ENCODE measurements around the gene CERS3.

CERS3 gene

DNA sequence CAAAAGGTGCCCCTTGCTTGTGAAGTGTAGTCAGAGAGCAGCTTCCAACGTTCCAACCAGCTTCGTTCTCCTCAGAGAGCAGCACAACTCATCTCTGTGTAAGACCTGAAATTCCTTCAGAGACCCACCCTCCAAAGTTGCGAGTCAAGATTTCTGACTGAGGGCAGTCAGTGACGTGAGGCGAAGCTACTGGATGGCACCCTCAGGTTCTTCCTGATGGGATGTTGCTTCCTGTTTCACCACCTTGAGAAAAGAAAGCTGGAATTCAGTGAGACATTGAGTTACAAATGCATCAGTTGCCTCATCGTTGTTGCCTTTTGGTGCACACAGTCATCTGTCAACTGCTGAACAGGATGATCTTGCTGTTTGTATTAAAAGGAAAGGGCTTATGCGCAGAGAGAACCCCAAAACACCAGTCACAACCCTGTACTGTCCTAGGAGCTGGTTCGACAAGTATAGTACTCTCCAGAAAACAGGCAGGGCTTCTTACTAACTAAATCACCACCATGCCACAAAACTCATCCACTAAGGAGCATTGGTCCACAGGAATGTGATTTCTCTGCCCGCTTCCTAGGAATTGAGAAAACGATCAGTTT is at the start of gene CERS3:
TSS of gene CERS3 (minus strand) at position 118 of the 596 bp plus-strand sequence. CDS start 27,101 bp downstream, outside the sequence.
- DNase-seq: no peak

DNA sequence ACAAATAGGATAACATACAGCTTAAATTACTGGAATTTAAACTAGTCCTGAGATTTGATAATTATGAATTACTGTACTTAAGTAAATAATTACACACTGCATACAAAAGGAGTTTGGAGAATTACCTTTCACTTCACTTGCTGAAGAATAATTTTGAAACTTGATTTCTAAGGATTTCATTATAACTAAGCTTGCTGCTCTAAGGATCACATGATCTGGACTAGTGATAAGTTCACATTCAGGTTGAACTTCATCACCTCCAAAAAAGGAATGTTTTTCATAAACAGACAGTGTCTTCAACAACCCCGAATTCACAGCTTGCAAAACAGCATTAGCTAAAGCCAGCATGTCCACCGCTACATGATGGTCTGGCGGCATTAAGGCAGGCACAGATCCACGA is 44.8 kb upstream of the CERS3 start:
- DNase-seq: no peak

DNA sequence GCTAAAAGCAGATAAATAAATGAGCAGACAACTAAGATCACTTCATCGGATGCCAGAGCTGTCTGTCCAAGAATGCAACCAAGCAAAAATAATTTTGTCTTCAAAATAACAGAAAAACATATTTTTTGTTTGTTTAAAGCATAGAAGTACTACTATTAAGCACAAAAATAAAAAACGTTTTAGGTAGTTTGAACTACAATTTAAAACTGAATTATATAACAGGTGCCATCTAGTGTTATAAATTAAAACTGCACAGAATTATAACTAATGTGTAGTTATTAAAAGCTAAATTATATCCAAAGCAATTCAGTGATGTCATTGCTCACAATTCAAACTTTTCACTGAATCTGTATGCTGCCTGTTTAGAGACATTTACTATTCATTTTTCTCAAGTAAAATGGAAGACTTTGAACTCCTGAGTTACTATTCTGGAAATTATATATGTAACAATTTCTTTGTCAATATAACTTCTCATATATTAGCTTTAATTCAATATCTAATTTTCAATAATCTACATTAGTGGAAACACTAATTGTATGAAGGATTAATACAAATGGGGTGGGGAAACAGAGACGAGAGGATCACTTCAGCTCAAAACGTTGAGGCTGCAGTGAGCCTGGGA is 43.7 kb upstream of the CERS3 start:
- DNase-seq: peak in 1 of 2 donors; percentile 8

DNA sequence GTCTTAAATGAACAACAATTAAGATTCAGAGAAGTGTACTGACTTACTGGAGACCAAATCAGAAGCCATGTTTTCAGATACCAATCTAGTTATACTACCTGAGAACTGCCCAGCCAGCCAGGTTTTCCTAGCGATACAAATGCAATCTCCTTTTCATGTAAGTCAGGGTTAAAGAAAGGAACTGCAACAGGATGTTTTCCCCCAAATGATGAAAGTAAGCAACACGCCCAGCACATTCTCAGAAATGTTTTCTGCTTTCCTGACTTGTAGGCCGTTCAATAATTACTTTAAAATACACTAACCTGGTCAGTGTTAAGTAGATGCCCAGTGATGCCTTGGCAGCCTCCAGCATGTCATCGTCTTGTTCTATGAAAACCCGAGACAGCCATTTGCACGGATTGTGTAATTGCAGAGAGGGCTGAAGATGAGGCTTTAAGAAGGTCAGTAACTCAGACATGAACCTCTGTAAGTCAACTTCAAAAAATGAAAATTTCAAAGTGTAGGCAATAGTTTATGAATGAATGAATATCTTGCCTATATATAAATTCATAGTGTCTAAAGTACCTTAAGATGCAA is 42.9 kb upstream of the CERS3 start:
- DNase-seq: no peak

DNA sequence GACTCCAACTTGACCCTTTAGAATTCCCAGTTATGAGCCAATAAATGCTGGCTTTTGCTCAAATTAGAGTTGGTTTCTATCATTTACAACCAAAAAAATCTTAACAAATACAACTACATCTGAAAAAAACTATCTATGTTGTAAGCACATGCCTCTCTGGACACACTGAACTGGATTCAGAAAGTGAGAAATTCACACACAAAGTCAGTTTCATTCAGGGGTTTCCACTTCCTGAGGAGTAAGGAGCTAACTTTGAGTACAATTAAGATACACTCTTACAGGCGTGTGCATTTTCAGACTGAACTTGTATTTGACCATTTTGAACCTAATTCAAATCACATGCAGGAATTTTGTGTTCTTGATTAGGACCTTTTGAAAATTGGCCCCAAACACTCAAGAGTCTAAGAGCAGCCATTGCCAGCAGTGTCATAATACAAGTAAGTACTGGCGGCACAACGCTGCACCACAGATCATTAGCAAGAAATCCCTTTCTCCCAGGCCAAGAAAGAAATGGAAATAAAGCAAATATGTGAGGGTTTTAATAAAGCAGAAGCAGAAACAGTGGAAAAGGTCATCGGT is 42.1 kb upstream of the CERS3 start:
- DNase-seq: no peak

DNA sequence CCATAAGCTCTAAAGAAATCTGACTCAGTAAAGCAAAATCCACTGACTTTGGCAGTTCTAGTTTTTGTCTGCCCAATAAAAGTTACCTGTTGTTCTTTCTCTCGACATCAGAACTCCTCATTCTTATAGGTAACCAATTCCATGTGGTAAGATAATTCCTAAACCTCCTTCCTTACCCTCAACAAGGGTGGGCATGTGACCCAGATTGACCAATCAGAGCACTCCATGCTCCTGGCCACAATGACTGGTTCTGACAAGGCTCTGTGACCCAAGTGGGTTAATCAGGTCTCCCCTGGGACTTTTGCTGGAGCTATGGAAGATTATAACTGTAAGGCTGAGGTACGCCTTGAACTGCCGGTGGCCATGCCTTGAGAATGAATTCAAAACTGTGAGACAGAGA is 41.5 kb upstream of the CERS3 start:
- DNase-seq: no peak

DNA sequence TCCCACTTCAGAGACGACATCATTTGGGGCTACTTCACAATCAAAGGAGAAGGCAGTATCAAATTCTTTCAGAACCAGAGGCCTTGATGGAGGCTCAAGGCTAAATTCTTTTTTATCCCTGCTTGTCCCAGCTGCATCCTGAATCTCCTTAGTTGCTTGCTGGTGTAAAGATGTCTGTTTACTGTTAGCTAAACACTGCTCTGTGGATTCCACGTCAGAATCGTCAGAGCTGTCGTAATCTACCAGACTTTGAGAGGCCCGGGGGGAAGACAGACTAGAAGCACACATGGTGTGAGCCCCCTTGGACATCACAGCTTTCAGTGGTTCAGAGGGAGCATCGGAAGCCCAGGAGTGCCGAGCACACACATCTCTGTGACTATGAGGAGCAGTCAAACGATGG is 40.6 kb upstream of the CERS3 start:
- no peak for DNase-seq

DNA sequence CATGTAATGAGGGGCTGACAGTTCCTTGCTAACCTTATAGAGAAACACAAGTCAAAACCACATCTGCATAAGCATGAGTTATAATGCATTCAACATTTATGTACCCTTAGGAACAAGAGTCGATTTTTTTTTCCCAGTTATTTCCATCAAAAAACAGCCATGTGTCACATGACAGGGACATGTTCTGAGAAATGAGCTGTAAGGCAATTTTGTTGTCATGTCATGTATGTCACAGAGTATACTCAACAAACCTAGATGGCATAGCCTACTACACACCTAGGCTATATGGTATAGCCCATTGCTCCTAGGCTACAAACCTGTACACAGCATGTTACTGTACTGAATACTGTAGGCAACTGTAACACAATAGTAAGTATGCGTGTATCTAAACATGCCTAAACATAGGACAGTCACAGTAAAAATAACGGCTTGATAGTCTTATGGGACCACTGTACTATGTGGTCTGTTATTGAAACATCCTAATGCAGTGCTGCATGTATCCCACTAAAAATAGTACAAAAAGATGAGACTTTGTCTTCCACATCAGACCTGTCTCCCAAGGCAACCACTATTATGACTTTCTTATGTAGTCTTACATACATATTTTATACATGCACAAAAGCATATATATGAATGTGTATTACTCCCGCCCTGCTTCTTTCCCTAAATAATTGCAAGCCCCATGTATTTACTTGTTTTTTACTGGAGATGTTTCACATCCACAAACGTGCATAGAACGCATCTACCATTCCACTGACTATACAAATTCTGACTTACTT is 38.3 kb upstream of the CERS3 start:
- no peak for DNase-seq

DNA sequence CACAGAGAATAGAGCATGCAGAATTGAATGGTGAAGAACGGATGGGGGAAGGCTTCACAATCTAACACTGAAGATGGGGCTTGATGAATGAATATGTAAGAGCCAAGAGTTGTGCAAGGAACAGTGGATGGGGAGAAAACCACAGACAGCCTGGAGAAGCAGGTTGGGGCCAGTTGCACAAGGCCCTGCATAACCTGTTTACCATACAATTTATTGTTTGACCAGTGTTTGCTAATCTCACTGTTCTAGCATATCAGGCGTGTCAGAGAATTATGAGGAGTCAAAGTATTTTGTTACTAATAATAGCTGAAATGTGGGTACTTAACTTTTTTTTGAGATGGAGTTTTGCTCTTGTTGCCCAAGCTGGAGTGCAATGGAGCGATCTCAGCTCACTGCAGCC is 36.8 kb upstream of the CERS3 start:
- DNase-seq: no peak

DNA sequence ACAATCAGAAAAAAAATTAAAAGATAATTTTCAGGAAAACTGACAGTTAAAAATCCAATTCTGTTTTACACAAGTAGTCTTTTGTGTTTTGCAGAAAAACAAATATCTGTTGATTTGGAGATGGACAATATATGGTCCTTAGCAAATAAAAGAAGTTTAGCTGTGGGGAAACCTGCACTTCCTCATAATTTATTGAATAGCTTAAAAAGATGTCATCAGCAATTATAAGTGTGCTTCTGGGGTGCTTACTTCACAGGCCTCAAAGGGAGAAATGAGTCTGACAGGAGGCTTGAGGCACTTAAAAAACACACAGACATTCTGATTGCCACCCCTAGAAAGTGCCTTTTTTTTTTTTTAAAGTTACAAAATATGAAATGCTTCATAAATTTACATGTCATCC is 31.6 kb upstream of the CERS3 start:
- DNase-seq: no peak

DNA sequence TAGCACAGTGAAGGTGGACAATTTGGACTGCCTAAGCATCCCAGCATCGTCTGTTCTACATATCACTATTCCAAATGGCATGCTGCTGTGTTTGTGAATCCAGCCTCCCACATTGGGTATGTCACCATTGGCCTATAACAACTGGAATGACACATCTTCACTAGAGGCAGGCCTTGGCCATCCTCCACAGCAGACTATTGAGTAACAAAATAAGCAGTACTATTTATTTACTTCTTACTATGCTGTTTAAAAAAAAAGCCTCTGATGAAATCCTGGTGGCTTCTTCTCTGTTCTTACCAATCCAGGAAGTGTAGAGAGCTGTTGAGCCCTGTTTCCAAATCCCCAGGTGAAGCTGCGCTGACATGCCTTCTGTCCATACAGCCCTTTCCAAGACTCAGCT is 30.6 kb upstream of the CERS3 start:
- no peak for DNase-seq

DNA sequence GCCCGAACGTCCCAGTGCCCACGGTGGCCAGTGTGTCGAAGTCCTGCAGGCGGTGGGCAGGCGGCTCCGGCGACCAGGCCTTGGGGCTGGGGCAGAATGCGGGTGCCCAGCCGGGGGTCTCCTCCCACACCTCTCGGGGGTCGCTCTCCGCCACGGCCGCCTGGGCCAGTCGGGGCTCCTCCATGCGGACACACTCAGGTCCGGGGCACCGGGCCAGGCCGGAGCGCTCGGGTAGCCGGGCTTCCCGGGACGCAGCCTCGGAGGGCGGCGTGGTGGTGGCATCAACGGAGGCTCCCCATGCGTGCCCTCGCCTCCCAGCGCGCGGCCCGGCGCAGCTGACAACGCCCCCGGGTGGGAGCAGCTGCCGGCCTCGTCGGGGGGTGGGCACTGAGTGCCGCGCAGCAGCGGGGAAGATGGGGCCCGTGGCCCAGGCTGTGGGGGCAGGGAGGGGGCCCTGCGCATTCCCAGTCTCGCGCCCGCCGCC is 30.1 kb upstream of the CERS3 start:
- no peak for DNase-seq

DNA sequence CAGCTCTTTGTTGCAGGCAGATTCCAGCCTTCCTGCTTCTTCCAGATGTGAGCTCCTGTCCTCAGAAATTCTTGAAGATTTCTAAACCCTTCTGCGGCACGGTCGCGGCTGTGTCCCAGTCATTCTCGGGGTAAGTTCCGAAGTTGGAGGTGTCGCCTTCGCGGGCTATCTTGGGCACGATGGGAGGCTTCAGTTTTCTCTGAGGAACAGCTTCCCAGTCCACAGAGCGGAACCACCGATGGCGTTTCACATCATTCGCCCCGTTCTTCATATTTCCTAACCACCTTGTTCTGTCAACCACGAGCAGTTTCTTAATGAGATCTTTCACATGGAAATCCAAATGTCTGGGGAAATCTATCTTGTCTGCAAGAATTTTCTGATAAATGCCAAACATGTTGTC is 24.7 kb upstream of the CERS3 start:
- DNase-seq: no peak

DNA sequence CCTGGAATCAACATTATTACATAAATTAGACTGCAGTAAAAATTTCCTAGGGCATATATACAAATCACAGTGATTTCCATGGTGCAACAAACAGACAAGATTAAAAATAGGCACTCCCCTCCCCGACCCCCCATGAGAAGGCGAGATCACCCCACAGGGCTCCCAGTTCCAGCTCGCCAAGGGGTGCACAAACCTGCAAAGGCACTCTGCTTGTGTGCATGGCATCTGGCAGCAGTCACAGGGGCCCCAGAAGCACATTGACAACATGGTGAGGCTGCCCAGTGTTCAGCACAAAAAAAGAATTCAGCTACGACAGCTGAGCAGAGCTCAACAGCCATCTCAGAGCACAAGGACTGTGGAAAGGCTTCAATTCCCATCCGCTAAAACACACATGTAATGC is 19.2 kb upstream of the CERS3 start:
- no peak for DNase-seq

DNA sequence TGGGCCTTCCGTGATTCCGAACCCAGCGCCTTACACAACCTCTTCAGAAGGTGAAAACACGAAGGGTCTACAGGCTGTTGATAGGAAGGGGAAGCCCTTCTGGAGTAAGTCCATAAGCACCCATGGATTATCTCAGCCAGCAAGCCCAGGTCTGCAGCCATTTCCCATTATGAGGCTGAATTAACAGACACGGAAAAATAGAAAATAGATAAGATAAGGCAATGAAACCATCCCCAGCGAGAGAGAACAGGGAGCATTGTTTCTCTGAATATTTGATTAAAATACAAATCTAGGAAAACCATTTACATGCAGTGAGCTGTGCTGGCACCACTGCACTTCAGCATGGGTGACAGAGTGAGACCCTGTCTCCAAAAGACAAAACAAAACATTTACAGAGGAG is 16.2 kb upstream of the CERS3 start:
- DNase-seq: no peak

DNA sequence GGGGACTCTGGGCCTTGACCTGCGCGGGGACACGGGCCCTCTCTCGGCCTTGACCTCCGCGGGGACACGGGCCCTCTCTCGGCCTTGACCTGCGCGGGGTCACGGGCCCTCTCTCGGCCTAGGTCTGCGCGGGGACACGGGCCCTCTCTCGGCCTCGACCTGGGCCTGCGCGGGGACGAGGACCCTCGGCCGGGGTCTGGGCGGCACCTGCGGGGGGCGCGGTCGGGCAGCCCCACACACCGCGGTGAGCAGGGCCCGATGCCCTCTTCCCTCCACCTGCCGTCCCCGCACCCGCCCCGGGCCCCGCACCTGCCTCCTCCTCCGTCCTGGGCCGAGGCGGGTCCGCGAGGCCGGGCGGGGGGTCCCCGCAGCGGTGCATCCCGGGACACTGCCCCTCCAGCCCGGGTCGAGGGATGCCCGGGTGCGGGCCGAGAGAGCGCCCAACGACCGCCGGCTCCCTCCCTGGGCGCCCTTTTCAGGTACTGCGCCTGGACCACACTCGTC is 15.6 kb upstream of the CERS3 start:
- no peak for DNase-seq

DNA sequence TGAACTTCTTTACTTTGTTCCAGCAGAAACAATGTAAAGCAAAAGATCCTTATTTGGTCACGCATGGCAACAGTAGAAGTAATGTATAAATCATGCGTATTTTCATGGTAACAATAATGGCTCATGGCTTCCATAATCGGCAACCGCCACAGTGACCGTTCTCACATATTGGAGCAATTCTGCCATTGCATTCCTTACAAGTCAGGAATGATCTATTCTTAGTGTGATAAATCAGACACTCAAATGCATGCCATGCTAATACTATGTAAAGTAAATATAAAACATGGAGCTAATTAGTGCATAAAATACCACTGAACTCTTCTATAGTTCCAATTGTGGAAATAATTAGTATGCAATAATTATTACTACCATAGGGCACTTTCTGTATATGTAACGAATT is 13.5 kb upstream of the CERS3 start:
- DNase-seq: no peak

DNA sequence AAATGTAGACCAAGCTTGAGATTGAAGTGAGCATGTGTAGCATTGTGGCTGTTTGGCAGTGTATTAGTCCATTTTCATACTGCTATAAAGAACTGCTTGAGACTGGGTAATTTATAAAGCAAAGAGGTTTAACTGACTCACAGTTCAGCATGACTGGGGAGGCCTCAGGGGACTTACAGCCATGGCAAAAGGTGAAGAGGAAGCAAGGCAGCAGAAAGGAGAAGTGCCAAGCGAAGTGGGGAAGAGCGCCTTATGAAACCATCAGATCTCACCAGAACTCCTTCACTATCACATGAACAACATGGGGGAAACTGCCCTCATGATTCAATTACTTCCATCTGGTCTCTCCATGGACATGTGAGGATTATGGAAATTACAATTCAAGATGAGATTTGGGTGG is 8.6 kb upstream of the CERS3 start:
- no peak for DNase-seq

DNA sequence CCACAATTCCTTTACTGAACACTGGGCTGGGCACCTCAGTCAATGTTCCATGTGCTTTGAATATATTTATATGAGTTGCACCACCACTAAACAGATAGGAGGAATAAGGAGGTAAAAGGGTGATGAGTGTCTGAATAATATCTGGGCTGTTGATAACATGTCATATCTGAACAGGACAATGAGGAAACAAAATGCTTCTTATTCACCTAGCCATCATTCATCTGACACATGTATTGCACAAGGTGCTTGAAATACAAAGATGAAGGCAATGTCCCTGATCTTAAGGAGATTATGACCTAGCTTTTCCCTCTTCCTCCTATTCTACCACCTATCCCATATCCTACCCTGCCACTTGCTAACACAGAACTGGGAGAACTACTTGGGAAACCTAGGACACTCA is 8.0 kb upstream of the CERS3 start:
- no peak for DNase-seq

DNA sequence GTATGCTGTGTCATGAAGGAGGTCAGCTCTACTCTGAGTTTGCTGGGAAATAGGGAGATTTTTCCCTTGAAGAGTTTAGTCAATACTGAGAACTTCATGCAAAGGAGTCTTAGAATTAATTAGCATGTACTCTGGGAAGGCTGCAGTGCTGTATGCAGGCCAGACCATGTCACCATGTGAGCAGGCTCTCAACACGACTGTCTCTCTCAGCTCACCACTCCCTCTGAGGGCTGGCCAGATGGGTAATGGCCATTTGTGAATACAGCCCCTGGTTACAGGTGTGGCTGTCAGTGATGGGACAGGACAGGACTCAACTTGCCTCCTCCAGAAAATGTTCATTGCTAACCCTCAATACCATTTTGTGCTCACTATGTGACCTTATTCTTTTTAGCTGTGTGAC is 5.1 kb upstream of the CERS3 start:
- no peak for DNase-seq

DNA sequence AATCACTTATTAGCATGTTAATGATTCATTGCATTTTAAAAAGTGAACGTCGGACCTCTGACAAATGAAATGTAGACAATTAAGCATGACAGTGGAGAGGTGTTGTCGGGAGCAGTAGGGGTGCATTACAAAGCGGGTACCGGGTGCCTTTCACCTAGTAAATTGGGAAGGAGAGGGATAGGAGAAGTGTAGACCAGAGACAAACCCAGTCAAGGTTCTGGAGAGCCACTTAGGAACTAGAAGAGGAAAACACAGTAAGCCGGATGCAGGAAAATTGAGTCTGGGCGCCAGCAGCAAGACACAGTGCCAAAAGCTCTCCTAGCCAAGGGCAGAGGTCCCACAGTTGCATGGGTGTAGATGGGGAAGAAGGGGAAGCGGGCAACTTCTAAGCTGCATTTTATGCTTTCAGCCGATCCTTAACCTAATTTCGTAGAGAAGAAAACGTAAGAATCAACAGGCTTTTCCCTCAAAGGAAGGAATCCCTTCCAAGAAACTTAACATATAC is 3.1 kb upstream of the CERS3 start:
- no peak for DNase-seq

DNA sequence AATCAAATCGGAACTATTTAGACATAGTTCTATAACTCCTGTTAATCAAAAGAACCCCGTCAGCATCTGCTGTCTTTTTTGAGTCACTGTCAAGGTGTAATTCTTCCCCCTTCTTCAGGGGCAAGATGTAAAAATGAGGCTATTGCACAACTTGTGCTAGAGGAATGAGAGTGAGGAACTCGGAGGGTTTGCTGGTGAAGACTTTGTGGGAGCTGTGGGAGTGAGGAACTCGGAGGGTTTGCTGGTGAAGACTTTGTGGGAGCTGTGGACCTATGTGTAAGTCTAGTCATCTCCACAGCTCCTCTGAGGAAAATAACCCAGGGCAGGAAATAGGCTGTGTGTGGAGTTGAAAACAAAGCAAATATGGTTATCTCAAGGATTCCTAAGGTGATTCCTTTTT is 2.5 kb upstream of the CERS3 start:
- no peak for DNase-seq

DNA sequence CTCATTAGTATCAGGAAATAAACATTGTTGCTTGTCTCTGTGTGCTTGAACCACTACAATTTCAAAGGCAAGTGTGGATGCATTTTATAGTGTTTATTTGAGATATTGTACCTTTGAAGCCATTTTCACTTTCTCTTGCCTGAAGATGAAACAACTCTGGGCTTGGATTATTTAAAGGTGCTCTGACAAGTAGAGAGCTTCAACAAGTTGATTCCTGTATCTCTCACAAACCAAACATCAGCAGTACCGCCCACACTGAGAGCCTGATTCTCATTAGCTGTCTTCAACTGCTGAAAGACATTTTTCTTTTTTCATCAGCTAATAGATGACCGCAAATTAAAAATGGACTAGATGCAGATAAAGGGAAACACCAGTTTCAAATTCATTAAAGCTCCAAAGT is 806 bp upstream of the CERS3 start:
- no peak for DNase-seq
